HG03439 (cell line): ENCODE measurements around the gene SLC25A4.
"Not testable (repeated sequence)": the region's sequence is repeated elsewhere in the genome, so short reads cannot be mapped to it uniquely, and the experiment has no call there.

Experiments
- ATAC-seq: cut with Tn5 transposase; IDR thresholded peaks from one replicate; pipeline ENCODE4 v1.9.1; 2021; ENCODE audit warnings: mild to moderate bottlenecking, moderate library complexity; ENCODE audit not compliant: unreplicated experiment

The SLC25A4 gene

GRCh38 chr4:185171373-185172071 is 28.5 kb downstream of the SLC25A4 start:
- ATAC-seq: peak; percentile 70

GRCh38 chr4:185179488-185179887 is 36.4 kb downstream of the SLC25A4 start:
- no peak for ATAC-seq

GRCh38 chr4:185182239-185182638 is 39.2 kb downstream of the SLC25A4 start:
- ATAC-seq: no peak

GRCh38 chr4:185183622-185184281 is 40.7 kb downstream of the SLC25A4 start:
- ATAC-seq: no peak

GRCh38 chr4:185186769-185187168 is 43.7 kb downstream of the SLC25A4 start:
- ATAC-seq: no peak

- ATAC-seq: no peak
These were observed 46.7 kb downstream of the SLC25A4 start for GRCh38 chr4:185189606-185190305.

GRCh38 chr4:185190306-185190856 is 47.3 kb downstream of the SLC25A4 start:
- no peak for ATAC-seq

GRCh38 chr4:185192059-185192458 is 49.0 kb downstream of the SLC25A4 start:
- ATAC-seq: no peak

GRCh38 chr4:185194924-185195888 is 52.1 kb downstream of the SLC25A4 start:
- no peak for ATAC-seq

- no peak for ATAC-seq
These were observed 53.4 kb downstream of the SLC25A4 start for GRCh38 chr4:185196437-185196836.

GRCh38 chr4:185198189-185198588 is 55.1 kb downstream of the SLC25A4 start:
- not testable (repeated sequence) for ATAC-seq
